T-helper 1 cell (primary cell): ENCODE measurements around the gene B3GALT6.
A peak's percentile ranks its signal among the peaks of the same experiment; 100 is the strongest.
"Not testable (repeated sequence)": the region's sequence is repeated elsewhere in the genome, so short reads cannot be mapped to it uniquely, and the experiment has no call there.

Experiments
- DNase-seq, 5 donors: peaks; one replicate each; pipeline ENCODE4 v3.0.0-alpha.2; 2012 to 2020
- total RNA-seq, 4 donors: gene quantifications; one replicate each; lab custom pipeline; 2026; lab: John Stamatoyannopoulos, UW

B3GALT6 gene
- total RNA-seq, result 4.8 to 12.3 (median 10.5) reads per million in 4 donors

DNA sequence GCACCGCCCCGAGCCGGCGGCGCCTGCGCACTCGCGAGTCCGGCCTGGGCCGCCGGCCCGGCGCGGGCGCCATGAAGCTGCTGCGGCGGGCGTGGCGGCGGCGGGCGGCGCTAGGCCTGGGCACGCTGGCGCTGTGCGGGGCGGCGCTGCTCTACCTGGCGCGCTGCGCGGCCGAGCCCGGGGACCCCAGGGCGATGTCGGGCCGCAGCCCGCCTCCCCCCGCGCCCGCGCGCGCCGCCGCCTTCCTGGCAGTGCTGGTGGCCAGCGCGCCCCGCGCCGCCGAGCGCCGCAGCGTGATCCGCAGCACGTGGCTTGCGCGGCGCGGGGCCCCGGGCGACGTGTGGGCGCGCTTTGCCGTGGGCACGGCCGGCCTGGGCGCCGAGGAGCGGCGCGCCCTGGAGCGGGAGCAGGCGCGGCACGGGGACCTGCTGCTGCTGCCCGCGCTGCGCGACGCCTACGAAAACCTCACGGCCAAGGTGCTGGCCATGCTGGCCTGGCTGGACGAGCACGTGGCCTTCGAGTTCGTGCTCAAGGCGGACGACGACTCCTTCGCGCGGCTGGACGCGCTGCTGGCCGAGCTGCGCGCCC is at the start of gene B3GALT6:
B3GALT6 (plus strand) TSS at position 30 of the 588 bp plus-strand sequence; CDS start at position 72, 42 bp downstream.
- no peak for DNase-seq

DNA sequence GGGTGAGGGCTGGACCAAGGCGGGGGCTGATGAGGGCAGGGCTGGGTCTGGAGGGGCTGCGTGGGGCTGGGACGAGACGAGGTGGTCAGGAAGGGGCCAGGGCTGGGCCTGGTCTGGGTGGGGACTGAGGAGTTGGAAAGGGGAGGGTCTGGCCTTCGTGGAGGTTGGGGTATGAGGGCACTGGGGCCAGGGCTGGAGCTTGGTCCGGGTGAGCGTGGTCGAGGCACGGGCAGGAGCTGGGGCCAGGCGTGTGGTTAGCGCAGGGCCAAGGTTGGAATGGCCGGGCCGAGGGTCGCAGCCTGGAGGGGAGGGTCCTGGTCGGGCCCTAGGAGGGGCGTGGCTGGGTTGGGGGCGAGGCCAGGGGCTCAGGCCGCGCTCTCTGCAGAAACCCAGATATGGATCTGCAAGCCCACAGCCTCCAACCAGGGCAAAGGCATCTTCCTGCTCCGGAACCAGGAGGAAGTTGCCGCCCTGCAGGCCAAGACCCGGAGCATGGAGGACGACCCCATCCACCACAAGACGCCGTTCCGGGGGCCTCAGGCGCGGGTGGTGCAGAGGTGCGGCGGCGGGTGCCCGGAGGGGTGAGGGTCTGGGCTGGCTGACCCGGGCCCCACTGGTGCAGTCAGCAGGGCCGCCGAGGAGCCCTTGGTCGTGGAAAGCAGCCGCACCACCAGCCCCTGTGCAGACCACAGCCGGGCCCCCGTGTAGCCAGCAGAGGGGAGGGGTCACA is 49.4 kb upstream of the B3GALT6 start:
- peak in 2 of 5 donors; percentile 2 to 6 for DNase-seq

DNA sequence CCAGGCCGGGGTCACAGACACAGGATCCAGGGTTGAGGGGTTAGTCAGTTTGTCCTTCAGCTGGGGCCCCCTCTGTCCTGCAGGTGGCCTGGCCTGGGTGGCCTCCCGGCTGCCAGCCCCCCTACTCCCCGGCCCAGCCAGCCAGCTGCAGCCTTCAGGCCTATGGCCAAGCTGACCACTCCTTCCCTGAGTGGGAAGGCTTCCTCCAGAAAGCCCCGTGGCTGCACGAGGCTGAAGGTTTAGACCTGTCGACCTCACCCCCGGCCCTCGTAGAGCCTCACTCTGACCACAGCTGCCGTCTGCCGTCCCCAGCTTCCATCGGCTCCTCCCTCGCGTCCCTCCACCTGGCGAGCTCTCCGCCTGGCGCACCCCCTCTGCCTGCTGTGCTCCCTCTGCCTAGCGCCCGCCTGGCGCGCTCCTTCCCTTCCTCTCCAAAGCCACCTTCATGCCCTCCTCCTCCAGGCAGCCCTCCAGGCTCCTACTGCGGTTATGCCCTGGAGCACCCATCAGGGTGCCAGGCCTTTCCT is 48.8 kb upstream of the B3GALT6 start:
- DNase-seq, result no peak

DNA sequence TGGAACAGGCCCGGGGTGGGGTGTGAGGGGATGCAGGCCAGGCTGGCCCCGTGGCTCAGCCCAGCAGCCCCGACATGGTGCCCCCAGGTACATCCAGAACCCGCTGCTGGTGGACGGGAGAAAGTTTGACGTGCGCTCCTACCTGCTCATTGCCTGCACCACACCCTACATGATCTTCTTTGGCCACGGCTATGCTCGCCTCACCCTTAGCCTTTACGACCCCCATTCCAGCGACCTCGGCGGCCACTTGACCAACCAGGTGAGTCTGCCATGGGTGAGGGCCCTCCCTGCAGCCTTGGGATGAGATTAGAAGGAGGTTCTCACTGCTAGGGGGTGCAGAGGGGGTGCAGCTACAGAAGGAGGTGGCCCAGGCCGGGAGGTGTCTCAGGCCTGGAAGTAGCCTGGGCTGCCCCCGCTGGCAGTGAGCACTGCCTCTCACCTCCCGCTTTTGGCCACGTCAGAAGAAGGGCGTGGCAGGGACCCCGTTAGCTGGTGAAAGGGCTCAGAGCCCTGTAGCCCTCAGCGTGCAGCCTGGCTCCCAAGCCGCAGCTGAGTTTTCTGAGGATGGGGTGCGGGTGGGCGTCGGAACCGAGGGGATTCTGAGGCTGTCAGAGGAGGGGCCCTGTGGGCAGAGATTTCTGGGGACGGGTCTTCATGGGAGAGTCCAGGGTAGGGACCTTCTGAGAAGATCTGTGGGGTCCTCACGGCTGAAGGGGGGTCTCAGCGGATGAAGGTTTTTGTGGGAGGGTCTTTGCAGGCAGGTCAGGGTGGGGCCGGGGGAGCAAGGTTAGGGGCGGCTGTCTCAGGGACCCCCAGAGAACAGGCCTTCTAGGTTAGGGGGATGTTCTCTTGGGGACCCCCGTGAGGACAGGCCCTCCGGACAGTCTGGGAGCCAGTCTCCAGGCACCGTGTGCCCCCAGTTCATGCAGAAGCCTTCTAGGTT is 47.9 kb upstream of the B3GALT6 start:
- no peak for DNase-seq

- DNase-seq, result peak in 1 of 5 donors; percentile 3
Measured at GRCh38 chr1:1185101-1185765, 46.8 kb upstream of the B3GALT6 start.

GRCh38 chr1:1187938-1188337 is 44.1 kb upstream of the B3GALT6 start:
- DNase-seq, result no peak

- DNase-seq, result no peak
Measured at GRCh38 chr1:1189111-1189510, 42.9 kb upstream of the B3GALT6 start.

GRCh38 chr1:1191734-1192133 is 40.3 kb upstream of the B3GALT6 start:
- no peak for DNase-seq

DNA sequence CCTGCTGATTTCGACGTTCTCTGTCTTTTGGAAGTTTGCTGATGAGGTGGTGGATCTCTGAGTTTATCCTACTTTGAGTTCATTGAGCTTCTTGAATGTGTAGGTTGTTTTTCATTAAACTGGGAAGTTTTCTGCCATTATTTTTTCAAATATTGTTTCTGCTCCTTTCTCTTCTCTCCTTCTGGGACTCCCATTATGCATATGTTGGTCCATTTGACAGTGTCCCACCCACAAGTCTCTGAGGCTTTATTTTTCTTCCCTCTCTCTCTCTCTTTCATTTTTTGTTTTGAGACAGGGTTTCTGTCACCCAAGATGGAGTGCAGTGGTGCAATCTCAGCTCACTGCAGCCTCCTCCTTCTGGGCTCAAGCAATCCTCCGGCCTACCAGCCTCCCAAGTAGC is 37.3 kb upstream of the B3GALT6 start:
- DNase-seq, result no peak

- DNase-seq, result not testable (repeated sequence)
Measured at GRCh38 chr1:1195726-1196125, 36.3 kb upstream of the B3GALT6 start.

- DNase-seq, result peak in 1 of 5 donors; percentile 5
Measured at GRCh38 chr1:1196431-1197187, 35.4 kb upstream of the B3GALT6 start.

- peak in 1 of 5 donors; percentile 1 for DNase-seq
Measured at GRCh38 chr1:1197188-1197500, 34.9 kb upstream of the B3GALT6 start.

DNA sequence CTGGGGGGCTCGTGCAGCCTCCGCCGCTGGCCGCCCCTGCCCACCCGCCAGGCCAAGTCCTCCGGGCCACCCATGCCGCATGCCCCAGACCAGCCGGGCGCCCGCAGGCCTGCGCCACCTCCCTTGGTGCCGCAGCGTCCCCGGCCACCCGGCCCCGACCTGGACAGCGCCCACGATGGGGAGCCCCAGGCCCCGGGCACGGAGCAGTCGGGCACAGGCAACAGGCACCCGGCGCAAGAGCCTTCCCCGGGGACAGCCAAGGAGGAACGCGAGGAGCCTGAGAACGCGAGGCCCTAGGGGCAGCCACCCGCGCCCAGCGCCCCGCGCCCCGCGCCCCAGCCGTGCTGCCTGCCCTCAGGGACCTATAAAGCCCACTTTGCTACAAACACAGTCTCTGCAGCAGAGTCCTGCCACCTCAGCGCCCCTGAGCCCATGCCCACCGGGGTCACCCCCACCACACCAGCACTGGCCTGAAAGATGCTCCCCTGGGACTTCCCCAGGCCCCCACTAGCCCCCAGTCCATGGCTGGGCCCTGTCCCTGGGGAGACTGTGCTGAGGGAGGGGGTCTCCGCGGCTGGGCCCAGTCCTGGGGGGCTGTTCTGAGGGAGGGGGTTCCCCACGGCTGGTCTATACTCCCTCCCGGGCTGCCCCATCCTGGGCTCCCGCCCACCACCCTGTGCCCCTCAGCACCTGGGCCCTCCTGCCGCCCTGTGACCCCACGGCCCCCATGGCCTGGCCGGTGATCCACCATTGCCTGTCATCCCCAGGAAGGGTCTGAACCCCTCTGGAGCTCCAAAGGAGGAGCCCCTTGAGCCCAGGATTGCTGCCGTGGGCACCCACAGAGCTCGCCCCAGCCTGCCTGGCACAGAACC is 34.2 kb upstream of the B3GALT6 start:
- DNase-seq, result peak in 3 of 5 donors; percentile 3 to 12 (median 5)

- peak in 2 of 5 donors; percentile 1 to 3 for DNase-seq
Measured at GRCh38 chr1:1198423-1199140, 33.5 kb upstream of the B3GALT6 start.

DNA sequence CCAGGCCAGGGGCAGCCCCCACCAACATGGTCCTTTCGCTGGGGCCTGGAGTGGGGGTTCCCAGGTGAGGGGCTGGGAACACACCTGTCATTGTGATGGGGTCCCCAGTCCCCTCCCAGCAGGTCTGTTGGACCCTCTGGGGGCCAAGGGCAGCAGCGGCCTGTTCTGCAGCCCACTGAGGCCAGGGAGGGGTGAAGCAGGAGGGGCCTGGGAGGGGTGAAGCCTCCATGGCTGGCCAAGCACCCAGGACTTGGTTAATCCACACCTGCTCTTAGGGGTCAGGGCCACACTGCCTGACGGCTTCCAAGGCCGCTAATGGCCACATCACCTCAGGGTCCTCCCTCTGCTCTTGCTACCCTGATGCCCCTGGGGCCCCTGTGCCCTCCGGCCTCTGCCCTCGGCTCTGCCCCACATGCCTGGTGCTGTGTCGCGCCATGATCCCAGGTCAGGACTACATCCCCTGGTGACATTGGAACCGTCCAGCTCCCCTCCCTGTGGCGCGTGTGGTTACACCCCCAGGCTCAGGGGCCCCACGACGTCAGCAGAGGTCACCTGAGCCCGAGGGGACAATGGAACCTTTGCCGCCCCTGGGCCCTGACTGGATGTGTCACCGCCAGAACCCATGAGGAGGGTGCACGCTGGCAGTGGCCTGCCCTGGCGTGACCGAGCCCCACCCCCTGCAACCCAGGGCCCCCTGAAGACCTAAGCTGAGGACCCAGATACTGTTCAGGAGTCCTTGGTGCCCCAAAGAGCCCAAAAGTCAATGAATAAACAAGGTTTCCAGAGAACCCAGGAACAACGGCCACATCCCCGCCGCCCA is 32.7 kb upstream of the B3GALT6 start:
- DNase-seq, result peak in 1 of 5 donors; percentile 1

GRCh38 chr1:1199961-1200875 is 31.8 kb upstream of the B3GALT6 start:
- peak in 2 of 5 donors; percentile 3 to 15 for DNase-seq

DNA sequence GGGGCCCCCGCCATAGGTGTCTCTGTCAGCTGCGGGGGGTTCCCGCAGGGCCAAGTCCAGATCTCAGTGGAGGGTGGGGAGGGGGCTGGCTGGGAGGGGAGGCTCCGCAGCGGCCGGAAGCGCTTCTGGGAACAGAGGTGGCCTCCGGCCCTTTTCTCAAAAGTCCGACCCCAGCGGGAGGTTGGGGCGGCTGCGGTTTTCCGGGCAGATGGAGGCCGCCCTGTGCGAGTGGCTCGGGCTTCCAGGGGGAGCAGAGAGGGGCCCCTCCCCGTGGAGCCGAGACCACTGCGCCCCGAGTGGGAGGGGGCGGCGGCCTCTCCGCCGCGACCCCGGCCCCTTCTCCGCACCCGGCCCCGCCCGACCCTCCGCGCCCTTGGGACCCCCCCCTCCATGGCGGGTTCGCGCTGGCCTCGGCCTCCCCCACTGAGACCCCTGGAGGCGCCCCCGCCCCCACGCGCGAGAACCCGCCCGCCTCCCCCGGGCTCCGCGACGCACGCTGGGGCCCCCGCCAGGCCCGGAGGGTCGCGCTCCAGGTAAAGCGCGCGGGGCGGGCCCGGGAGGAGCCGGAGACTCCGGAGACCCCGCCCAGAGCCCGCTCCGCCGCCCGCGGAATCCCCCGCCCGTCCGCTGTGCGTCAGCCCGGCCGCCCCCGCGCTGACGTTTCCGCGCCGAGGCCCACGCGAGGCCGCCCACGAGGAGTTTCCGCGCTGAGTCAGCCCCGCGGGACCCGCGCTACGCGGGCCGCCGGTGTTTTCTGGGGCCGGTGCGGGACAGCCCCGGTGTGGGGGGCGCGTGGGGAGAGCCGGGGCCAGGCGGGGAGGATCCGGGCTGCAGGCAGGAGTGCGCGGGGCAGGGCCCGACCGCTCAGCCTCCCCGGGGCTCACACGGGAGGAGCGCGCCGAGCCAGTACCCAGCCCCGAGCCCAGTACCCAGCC is 30.9 kb upstream of the B3GALT6 start:
- DNase-seq, result peak; percentile 72 to 90 (median 79)
